T1000 (cell line): ENCODE data around the gene BTBD9.

Experiments used
- DNase-seq: peaks from one replicate; lab custom pipeline; 2025; ENCODE audit warnings: mixed read lengths; lab: John Stamatoyannopoulos, UW

Gene BTBD9

GRCh38 chr6:38481211-38481836 lies 158.4 kb downstream of the BTBD9 start:
- no peak for DNase-seq

DNA sequence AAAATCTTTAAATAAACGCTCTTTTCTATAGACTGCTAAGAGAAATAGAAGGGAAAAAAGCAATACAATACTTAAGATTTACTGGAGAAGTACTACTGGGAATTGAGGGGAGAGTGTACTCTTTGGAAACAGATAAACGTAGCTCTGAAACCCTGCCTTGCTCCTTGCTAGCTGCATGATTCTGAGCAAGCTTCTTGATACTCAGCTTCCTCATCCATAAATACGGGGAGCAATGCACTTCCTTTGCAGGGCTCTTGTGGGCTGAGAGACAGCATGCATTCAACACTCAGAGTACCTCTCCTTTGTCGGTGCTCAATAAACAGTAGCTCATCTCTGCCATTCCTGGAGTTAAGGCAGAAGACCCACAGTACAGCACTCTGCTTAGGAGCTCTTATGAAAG lies 159.7 kb downstream of the BTBD9 start:
- DNase-seq: no peak

DNA sequence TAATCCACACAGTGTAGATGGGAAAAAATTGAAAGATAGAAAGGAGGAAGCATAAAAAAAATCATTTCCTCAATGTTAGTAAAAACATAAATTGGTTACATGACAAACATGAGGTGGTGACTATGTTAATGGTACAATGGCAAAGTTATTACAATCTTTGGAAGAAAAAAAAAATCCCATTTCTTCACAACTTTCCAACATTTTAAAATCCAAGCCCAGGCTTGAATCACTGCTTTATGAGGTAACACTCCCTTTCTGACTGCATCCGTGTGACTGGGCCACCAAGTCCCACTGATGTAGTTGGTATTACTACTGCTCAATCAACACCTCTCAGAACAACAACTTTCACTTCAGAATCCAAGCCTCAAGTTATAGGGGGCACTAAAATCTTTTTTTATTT lies 160.4 kb downstream of the BTBD9 start:
- no peak for DNase-seq

GRCh38 chr6:38477680-38478260 lies 162.0 kb downstream of the BTBD9 start:
- DNase-seq: no peak

- DNase-seq: no peak
These were observed 162.8 kb downstream of the BTBD9 start for GRCh38 chr6:38476888-38477287.

GRCh38 chr6:38476141-38476540 lies 163.6 kb downstream of the BTBD9 start:
- DNase-seq: no peak

DNA sequence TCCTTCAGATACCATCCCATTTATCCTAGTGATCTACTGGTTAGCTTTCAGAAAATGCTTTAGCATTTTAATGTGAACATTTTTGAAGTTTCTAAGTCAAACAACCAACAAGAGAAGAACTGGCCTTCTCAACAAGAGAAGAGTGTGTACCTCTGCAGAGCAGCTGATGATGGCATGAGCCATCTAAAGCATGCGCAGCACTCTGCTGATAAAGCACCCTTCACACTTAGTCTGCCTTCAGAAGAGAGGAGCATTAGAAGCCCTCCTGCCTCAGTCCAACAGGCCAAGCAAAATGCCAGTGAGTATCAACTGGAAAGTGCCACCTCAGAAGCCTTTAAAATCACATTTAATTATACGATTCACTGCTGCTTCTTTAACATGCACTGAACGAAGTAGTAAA lies 169.2 kb downstream of the BTBD9 start:
- DNase-seq: no peak

DNA sequence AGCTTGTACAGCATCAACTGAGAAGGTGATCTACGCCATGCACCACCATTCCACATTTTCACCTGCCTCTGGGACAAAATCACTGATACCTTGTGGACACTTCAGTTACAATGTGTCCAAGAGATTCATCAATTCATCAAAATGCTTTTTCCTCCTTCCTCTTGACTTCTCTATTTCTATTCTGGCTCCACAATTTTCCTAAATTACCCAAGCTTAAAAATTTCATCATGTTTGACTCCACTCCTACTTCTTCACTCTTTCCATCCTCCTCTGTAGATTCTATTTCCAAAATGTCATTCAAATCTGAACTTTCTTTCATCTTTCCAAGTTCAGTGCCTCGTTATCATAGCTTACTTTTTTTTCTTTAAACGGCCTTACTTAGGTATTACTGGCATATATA lies 172.2 kb downstream of the BTBD9 start:
- no peak for DNase-seq

DNA sequence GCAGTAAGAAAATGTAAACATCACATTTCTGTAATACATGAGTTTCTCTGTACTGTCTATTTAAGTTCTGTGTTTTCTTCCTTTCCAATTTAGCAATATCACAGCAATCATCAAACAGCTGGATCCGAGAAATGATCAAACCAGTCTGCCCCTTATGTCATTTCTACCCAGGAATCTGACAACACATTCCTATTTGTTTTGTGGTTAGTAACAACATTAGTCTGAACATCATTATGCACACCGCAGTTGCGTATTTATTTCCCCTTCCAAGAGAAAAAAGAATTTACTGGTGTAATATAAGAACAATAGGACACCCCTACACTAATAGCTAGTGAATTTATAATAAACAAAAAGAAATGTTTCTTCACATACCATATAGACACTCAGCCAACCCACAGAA lies 179.5 kb downstream of the BTBD9 start:
- no peak for DNase-seq

- DNase-seq: no peak
These were observed 180.4 kb downstream of the BTBD9 start for GRCh38 chr6:38459291-38459690.

GRCh38 chr6:38453861-38454260 lies 185.9 kb downstream of the BTBD9 start:
- DNase-seq: no peak

- no peak for DNase-seq
These were observed 186.7 kb downstream of the BTBD9 start for GRCh38 chr6:38452816-38453660.

GRCh38 chr6:38450717-38451116 lies 189.0 kb downstream of the BTBD9 start:
- no peak for DNase-seq

DNA sequence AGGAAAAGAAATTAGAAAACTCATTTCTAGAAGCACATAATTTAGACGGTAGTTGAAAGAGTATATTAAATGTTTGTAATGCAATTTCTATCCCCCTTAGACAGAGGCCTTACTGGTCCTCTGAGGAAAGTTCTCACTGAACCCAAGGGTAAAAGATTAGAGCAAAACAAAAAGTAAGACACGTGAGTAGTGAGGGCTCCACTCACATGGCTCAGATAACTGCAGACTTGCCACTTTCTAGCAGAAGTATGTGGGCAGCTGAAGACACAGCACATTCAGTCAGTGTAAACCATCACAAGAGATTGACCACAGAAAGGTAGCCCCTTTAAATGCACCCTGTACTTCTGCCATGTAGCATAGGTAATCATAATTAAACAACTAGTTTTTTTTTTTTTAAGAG lies 193.8 kb downstream of the BTBD9 start:
- DNase-seq: no peak

GRCh38 chr6:38445336-38445735 lies 194.4 kb downstream of the BTBD9 start:
- DNase-seq: no peak

DNA sequence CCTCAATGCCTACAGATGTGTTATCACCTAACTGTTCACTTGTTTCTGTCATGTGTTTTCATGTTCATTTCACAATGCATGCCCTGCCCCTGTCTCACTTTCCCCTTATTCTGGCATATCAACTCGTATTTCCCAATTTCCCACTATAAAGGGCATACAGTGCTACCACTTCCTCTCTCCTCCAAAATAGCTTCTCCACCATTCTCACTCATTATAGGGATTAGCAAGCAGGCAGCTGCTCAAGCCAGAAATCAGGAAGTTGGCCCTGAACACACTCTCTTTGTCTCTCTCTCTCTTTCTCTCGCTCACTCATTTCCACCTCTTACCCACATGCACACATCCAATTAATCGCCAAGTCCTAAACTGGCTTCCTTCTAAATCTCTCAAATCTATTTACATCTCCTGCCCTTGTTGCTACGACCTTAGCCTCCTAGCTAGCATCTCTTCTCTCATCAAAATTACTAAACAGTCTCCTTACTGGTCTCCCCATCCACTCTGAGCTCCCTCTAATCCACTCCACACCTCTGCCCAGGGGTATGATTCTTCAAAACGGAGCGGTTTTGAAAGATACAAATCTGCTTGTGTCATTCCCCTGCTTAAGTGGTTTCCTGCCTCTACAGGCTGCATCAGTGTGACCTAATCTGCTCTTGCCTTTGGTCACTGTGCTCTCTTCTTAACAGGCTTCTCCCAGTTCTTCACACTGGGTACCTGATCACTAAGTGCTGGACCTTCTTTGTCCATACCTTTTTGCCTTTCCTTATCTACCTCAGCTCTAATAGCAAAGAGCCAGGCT lies 196.2 kb downstream of the BTBD9 start:
- no peak for DNase-seq

DNA sequence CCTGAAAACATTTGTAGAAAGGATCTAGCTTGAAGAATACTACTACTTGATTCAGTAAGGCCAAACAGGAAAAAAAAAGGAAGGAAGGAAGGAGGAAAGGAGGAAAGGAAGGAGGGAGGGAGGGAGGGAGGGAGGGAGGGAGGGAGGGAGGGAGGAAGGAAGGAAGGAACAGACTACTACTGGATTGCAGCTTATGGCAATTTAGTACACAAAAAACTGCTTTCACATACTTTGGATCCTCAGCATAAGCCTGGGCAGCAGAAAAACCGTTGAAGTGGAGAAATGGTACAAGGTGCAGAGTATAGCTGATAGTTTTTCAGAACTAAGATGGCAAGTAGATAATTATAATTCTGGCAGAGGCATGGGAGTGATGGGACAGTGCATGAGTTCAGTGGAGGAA lies 201.6 kb downstream of the BTBD9 start:
- no peak for DNase-seq

- peak; percentile 8 for DNase-seq
These were observed 202.8 kb downstream of the BTBD9 start for GRCh38 chr6:38436726-38437465.

DNA sequence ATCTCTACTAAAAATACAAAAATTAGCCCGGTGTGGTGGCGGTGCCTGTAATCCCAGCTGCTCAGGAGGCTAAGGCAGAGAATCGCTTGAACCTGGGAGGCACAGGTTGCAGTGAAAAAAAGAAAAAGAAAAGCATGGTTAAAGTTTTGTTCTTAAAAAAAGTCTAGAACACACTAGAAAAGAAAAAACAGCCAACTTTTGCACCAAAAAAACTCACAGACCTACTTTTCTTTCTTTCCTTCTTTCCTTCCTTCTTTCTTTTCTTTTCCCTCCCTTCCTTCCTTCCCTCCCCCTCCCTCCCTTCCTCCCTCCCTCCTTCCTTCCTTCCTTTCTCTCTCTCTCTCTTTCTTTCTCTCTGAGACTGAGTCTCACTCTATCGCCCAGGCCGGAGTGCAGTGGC lies 204.4 kb downstream of the BTBD9 start:
- no peak for DNase-seq

GRCh38 chr6:38434051-38434450 lies 205.7 kb downstream of the BTBD9 start:
- DNase-seq: no peak

DNA sequence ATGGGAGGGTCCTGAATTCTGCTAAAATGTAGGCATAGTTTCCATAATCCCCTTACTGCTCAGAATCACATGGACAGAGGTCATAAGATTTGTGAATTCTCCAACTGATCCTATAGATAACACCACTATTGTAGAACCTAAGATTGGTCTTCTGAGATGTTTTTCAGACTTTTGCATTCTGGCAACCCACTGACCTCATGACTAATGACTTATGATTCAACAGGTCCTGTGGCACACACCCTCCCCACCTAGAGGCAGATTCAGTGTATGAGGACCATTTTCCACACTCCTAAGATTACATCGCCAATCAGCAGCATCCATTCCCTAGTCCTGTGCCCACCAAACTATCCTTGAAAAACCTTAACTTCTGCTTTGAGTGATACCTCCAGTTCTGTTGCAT lies 207.2 kb downstream of the BTBD9 start:
- DNase-seq: no peak

DNA sequence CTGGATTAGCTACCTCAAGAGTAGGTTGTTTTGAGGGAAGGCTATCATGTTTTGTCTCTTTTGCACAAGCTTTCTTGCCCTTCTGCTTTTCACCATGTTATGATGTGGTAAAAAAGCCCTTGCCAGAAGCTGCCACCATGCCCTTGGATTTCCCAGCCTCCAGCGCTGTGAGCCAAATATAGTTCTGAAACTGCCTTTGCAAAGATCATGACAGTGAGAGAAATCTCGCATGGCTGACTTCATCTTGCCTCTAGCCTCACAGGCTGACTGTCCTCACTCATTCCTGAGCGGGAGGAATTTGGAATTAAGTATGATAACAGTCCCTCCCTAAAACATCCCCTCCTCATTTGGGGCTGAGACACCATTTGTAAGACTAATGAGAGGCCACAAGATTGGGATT lies 207.7 kb downstream of the BTBD9 start:
- no peak for DNase-seq
